ENCODE measurements around the gene NFU1.
"Not testable (repeated sequence)": the region's sequence is repeated elsewhere in the genome, so short reads cannot be mapped to it uniquely, and the experiment has no call there.

NFU1 gene

DNA sequence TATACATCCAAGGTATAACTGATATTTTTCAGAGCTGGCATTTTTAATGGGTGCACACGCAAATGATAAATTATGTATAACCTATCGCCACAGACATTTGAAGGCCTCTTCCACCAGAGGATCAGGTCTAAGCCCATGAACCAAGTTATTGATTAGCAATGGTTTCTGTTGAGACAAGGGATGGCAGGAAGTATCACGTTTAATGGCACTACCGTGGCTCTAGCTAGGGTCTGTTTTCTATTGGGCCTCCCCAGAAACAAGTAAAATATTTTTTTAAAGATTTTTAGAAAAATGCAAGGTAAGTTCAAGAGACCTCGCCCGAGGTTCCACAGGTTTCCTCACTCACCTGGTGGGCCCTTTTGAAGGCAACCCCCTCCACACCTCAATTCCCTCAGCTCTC is 50.9 kb downstream of the NFU1 start:
- DNase-seq, result no peak

DNA sequence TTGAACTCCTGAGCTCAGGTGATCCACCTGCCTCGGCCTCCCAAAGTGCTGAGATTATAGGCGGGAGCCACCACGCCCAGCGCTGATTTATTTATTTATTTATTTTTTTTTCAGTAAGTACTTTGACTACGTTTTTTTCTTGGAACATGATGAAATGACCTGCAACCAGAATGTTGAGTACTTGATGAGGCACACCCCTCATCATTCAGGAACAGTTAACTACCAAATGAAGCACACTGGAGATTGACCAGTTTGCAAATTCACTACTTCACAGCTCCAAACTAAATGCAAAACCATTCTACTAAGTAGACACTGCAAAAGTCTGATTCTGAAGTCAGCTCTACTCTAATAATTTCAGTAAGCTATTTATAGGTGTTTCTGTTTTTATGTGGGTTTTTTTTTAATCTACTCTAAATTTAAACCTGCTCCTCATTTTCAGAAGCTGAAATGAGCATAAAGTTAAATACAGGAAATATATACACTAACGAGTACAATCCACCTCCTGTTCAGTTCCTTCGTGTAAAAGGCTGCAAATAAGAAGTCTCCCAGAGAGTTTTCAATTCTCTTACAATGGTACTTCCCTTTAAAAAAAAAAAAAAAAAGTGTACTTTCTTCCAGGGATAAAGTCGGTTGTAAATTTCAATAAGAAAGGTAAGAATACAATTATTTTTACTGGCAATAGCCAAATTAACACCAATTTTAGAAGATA is 51.6 kb downstream of the NFU1 start:
- DNase-seq, result no peak

DNA sequence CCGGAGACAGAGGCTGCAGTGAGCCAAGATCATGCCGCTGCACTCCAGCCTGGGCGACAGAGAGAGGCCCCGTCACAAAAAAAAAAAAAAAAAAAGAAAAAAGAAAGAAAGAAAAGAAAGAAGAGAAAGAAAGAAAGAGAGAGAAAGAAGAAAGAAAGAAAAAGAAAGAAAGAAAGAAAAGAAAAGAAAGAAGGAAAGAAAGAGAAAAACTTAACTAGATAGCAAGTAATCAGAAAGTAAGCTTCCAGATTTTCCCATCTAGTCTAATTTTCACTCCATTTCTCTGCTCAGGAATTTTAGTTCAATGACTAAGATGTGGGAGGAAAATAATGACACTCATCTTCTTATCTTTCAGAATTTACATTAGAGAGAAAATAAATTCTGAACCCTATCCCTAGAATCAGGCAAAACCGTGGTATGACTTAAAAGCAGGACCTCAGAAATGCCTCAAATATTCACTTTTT is 52.6 kb downstream of the NFU1 start:
- no peak for DNase-seq

GRCh38 chr2:69383176-69383812 is 53.9 kb downstream of the NFU1 start:
- DNase-seq, result no peak

DNA sequence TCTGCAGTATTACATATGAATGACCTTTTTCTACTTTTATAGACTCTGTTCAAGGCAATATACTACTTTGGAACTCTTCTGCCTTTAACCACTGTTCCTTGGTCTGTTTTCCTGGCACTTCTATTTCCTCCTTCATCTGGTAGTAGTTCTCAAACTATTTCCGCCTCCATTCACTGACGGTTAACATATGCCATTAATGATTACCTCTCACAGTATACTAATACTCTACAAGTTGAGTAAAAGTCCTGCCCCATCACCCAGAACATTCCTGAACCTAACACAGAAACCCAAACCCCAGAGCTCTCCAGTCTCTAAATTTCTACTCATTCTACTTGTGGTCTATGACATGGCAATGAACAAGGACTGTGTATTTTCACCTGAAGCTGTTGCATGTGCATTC is 54.7 kb downstream of the NFU1 start:
- DNase-seq, result no peak

- DNase-seq, result no peak
These were observed 55.9 kb downstream of the NFU1 start for GRCh38 chr2:69381337-69381737.

- DNase-seq, result no peak
These were observed 56.9 kb downstream of the NFU1 start for GRCh38 chr2:69380072-69380917.

- DNase-seq, result no peak
These were observed 60.8 kb downstream of the NFU1 start for GRCh38 chr2:69376403-69376802.

DNA sequence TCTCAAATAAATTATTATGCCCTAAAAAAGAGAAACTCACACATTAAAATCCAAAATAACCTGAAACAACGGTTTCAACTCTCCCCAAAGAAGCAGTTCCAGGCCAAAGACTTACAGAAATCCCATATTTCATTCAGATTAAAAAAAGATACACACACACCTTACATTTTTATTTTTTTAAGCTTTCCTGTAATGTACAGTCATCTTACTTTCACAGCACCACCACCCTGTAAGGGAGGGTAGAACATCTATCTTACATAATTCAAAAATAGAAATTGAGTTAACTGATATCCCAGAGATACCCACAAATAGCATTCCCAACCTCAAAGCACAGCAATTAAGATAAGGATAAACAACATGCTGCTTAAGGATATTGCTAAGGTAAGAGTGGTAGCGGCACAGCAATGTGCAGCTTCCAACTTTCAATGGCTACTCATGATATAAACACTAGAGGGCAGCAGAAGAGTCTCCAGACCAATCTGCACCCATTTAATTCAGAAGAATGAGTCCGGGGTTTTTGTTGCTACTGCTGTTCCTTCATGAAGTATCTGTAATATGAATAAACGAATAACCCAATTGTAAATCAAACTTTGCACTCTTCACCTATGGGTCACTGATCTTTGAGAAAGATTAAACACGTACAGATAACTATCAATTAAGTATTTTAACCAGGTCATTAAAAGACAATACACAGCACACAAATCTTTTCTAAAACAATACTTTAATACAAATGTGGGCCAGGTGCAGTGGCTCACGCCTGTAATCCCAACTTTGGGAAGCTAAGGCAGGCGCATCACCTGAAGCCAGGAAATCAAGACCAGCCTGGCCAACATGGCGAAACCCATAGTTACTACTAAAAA is 61.5 kb downstream of the NFU1 start:
- DNase-seq, result no peak

- no peak for DNase-seq
These were observed 64.5 kb downstream of the NFU1 start for GRCh38 chr2:69372767-69373166.

DNA sequence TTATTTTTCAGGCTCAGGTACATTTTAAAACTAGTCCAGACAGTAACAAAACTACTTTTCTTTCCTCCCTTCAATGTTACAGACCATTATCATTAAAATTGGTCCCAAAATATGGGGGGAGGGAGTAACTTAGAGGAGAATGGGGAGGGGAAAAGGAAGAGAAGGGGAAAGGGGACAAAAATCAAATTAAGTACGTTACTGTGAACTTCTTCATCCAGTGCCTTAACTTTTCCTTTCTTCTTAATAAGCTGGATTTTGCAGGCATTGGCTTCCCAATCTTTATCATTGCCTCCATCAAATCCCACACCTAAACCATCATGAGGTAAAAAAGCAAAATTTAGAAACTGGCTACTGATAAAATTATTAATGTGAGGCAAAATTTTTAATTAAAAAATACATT is 67.4 kb downstream of the NFU1 start:
- no peak for DNase-seq

- no peak for DNase-seq
These were observed 68.6 kb downstream of the NFU1 start for GRCh38 chr2:69368588-69368987.

DNA sequence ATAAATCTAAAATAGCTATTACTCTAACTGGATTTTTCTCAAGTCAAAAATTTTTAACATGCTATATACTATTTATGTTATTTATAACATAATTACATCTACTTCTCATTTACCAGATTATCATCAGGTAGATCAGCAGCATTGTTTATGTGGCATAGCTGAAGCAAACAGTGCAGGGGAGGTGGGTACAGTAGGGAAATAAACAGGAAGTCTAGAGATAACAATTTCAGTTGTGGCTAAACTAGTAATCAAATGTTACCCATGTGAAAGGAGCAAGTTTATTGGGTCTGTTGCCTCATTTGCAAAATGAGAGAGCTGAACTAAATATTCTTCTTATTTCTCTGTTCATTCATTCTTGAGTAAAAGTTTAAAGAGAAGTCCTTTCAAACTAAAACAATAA is 77.9 kb downstream of the NFU1 start:
- no peak for DNase-seq

- DNase-seq, result no peak
These were observed 78.3 kb downstream of the NFU1 start for GRCh38 chr2:69358914-69359313.

DNA sequence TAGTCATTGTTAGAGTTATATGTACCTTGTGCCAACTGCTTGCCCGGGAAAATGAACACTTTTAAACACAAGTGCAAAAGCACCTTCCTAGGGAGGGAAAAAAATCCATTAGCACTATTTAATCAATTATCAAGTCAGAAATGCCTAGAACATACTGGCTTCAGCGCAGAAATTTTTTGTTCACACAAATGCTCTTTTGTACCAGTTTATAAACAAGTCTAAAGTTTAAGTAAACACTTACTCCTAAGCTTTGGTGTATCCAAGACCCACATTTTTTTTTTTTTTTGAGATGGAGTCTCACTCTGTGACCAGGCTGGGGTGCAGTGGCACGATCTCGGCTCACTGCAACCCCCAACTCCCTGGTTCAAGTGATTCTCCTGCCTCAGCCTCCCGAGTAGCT is 80.8 kb downstream of the NFU1 start:
- DNase-seq, result no peak

DNA sequence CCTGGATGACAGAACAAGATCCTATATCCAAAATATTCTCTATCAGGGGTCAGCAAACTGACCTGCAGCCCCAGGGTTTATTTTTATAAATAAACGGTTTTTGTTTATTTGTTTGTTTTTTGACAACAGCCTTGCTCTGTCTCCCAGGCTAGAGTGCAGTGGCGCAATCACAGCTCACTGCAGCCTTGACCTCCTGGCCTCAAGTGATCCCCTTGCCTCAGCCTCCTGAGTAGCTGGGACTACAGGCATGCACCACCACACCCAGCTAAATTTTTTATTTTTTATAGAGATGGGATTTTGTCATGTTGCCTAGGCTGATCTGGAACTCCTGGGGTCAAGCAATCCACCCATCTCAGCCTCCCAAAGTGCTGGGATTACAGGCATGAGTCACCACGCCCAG is 82.3 kb downstream of the NFU1 start:
- not testable (repeated sequence) for DNase-seq

DNA sequence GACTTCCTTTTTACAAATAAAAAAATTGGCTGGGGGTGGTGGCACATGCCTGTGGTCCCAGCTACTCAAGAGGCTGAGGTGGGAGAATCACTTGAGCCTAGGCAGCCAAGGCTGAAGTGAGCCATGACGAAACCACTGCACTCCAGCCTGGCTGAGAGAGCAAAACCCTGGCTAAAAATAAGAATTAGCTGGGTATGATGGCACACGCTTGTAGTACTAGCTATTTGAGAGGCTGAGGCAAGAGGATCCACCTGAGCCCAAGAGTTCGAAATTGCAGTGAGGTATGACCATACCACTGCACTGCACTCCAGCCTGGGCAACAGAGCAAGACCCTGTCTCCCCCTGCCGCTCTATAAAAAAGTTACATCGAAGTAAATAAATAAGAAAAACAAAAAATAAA is 83.9 kb downstream of the NFU1 start:
- DNase-seq, result no peak

DNA sequence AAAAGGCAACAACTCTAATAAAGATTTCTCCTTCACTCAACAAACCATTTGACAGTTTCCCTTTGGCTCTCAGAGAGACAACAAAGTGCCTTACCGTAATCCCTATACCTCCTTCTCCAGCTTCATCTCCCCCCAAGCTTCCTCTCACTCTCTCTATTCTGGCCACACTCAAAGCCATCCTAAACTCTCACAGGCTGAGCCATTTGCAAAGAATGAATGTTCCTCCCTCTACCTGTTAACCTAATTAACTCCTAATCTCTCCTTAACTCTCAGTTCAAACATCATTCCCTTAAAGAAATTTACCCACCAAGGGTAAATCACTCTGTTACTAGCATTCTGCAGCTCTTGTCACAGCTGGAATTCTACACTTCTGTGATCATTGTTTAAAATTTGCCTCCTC is 88.5 kb downstream of the NFU1 start:
- no peak for DNase-seq
